CD4-positive, CD25-positive, alpha-beta regulatory T cell (primary cell): ENCODE data around the gene ATXN1. TPM values are rescaled to one million over a fixed set of nuclear protein-coding genes. Genes with fewer than 3 reads are reported as not detected.

ENCODE experiments used
- ATAC-seq, 2 donors: fragments of 150-1000 bp; cut with Tn5 transposase; one replicate each; pipeline ENCODE4 v1.10.0; 2021; ENCODE audit warnings: low read depth in 2 of 2, moderate number of reproducible peaks in 2 of 2, moderate library complexity in 1 of 2
- DNase-seq, 3 donors: peaks; one replicate each; pipeline versions ENCODE4 v3.0.0 to v3.0.0-alpha.2; 2012 to 2022; ENCODE audit warnings: mixed read lengths in 1 of 3
- H3K27ac ChIP-seq: one replicate; pipeline ENCODE4 v1.7.0; 2013; ENCODE audit warnings: mild to moderate bottlenecking, low read length; ENCODE audit not compliant: insufficient read depth, poor library complexity, severe bottlenecking
- H3K27me3 ChIP-seq: one replicate; pipeline ENCODE4 v1.7.0; 2013; ENCODE audit warnings: low read length; ENCODE audit not compliant: control insufficient read depth, insufficient read depth
- H3K36me3 ChIP-seq: one replicate; pipeline ENCODE4 v1.7.0; 2013; ENCODE audit warnings: mild to moderate bottlenecking, low read length, moderate library complexity; ENCODE audit not compliant: control insufficient read depth, insufficient read depth
- H3K4me1 ChIP-seq: 2 replicates; pipeline ENCODE4 v1.7.0; 2013; ENCODE audit warnings: mild to moderate bottlenecking, low read length; ENCODE audit not compliant: insufficient read depth, control insufficient read depth, poor library complexity, severe bottlenecking
- H3K4me3 ChIP-seq: one replicate; pipeline ENCODE4 v1.7.0; 2013; ENCODE audit warnings: low read depth, mild to moderate bottlenecking, low read length, moderate library complexity
- H3K9me3 ChIP-seq, 2 experiments: 1 replicate in 1 of 2; 2 replicates in 1 of 2; pipeline ENCODE4 v1.7.0; 2013; ENCODE audit warnings: low read length in 2 of 2, mild to moderate bottlenecking in 1 of 2, moderate library complexity in 1 of 2; ENCODE audit not compliant: control insufficient read depth in 2 of 2
- H3K27ac Mint-ChIP-seq, 3 donors: one replicate each; pipeline ENCODE4 v1.8.0; 2020 to 2022; ENCODE audit warnings: mild to moderate bottlenecking in 3 of 3, mixed read lengths in 3 of 3, moderate library complexity in 2 of 3
- H3K27me3 Mint-ChIP-seq: one replicate; pipeline ENCODE4 v1.8.0; 2022; ENCODE audit warnings: mild to moderate bottlenecking, mixed read lengths
- H3K36me3 Mint-ChIP-seq: one replicate; pipeline ENCODE4 v1.8.0; 2020; ENCODE audit warnings: mixed read lengths
- H3K4me1 Mint-ChIP-seq, 4 donors: one replicate each; pipeline ENCODE4 v1.8.0; 2020 to 2022; ENCODE audit warnings: mixed read lengths in 4 of 4, mild to moderate bottlenecking in 1 of 4
- H3K4me3 Mint-ChIP-seq, 4 donors: one replicate each; pipeline ENCODE4 v1.8.0; 2020 to 2022; ENCODE audit warnings: mild to moderate bottlenecking in 4 of 4, mixed read lengths in 4 of 4, moderate library complexity in 3 of 4
- H3K9me3 Mint-ChIP-seq, 7 donors: one replicate each; pipeline ENCODE4 v1.8.0; 2020 to 2022; ENCODE audit warnings: mixed read lengths in 7 of 7, mild to moderate bottlenecking in 3 of 7, moderate library complexity in 2 of 7
- polyA plus RNA-seq, 4 donors: library from polyadenylated mRNA; unstranded; fragments of 300-500 nt; fragmentation: Illumina TruSeq; gene quantifications; one replicate each; pipeline ENCODE4 v1.2.3, GENCODE V29; 2021
- total RNA-seq: library from RNA; stranded (reverse); gene quantifications from one replicate; pipeline ENCODE4 v1.2.3, GENCODE V29; 2022

ATXN1 gene
- total and polyA plus RNA-seq, 5 donors from 2014 or later, result 15.8 to 191 (median 19.2) TPM

DNA sequence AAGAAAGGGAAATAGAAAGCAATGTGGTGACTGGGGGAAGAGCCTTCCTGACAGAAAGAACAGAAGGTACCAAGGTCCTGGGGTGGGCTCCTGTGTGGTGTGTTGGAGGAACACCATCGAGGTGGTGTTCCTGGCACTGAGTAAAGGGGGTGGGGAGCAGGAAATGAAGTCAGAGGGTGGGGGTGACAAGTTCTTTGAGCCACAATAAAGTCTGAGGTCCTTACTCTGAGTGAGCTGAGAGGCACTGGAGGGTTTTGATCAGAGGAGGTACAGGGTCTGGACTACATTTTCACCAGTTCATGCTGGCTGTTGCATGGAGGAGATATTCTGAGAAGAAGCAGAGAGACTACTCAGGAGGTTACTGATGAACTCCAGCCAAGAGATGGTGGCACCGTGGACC, 324.7 kb downstream of the ATXN1 start:
- H3K27me3 Mint-ChIP-seq, result no peaks in the 10 kb centered on the region
- Histone ChIP-seq H3K27ac (peak overlapping the region; percentile 82), H3K4me1 (peaks cover 82% of the 10 kb centered on the region), H3K9me3 (no peaks in the 10 kb centered on the region), H3K36me3 (no peaks in the 10 kb centered on the region), H3K27me3 (no peaks in the 10 kb centered on the region), H3K4me3 (peak overlapping the region; percentile 90)
- peaks cover 10% of the 10 kb centered on the region for H3K36me3 Mint-ChIP-seq
- peaks cover 52 to 91% (median 72%) of the 10 kb centered on the region in 4 donors for H3K4me1 Mint-ChIP-seq
- ATAC-seq (peak; percentile 62 to 74), DNase-seq (peak; percentile 22 to 77 (median 54))
- peak overlapping the region; percentile 92 to 98 (median 94) for H3K27ac Mint-ChIP-seq
- peaks cover 0 to 3% (median 0%) of the 10 kb centered on the region in 7 donors for H3K9me3 Mint-ChIP-seq
- H3K4me3 Mint-ChIP-seq, result peak overlapping the region; percentile 84 to 89 (median 86)

DNA sequence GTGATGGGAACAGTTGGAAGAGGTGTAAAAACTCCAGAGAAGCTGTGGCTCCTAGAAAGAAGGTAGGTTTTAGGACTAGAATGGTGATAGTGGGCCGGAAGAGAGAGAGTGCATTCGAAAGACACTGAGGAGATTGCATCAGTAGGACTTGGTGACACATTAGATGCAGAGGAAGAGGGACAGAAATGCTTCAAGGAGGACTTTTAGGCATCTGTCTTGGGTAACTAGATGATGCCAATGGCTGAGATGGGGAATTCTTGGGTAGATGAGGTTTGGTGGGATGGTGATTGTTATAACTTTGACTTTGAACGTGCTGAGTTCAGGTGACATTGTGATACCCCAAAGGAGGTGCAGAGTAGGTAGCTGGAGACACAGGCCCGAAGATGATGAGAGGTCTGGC, 326.4 kb downstream of the ATXN1 start:
- peaks cover 78% of the 10 kb centered on the region for H3K4me1 ChIP-seq
- no peaks in the 10 kb centered on the region for H3K27me3 ChIP-seq
- H3K27ac ChIP-seq, result peak overlapping the region; percentile 82
- H3K4me3 Mint-ChIP-seq, result peak overlapping the region; percentile 1 to 87 (median 62)
- H3K36me3 ChIP-seq, result no peaks in the 10 kb centered on the region
- no peak for ATAC-seq
- no peaks in the 10 kb centered on the region for H3K9me3 ChIP-seq
- peak in 1 of 3 donors; percentile 56 for DNase-seq
- no peaks in the 10 kb centered on the region for H3K27me3 Mint-ChIP-seq
- H3K4me1 Mint-ChIP-seq, result peaks cover 45 to 86% (median 70%) of the 10 kb centered on the region in 4 donors
- peaks cover 0 to 3% (median 0%) of the 10 kb centered on the region in 7 donors for H3K9me3 Mint-ChIP-seq
- peak overlapping the region; percentile 55 for H3K4me3 ChIP-seq
- peak overlapping the region; percentile 89 to 94 (median 92) for H3K27ac Mint-ChIP-seq
- peaks cover 14% of the 10 kb centered on the region for H3K36me3 Mint-ChIP-seq

DNA sequence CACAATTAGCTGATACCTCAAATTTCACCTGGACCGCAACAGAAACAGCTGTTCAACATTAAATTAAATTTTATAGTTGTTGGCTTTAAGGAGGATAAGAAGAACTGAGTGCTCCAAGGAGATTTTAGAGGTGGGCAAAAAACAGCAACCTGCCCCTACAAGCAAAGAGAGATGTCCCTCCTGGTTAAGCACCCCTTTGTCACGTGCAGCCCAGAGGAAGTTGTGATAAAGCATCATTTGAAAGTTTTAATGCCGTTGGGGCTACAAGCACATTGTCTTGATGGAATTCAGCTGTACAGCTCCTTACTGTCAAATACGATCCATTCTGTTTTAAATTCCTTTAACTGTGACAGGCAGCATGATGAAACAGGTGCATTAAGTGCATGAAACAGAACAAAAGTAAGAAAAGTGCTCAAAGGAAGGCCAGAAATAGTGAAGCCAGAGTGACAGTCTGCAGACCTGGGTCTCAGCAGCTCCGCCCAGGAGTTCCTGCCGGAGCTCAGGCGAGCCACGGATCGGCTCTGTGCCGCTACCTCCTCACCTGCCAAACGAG, 327.8 kb downstream of the ATXN1 start:
- Histone ChIP-seq H3K9me3 (no peaks in the 10 kb centered on the region), H3K36me3 (no peaks in the 10 kb centered on the region), H3K4me1 (peaks cover 71% of the 10 kb centered on the region), H3K27ac (peak overlapping the region; percentile 82), H3K4me3 (no peak overlapping the region), H3K27me3 (no peaks in the 10 kb centered on the region)
- Mint-ChIP-seq H3K9me3 (peaks cover 0 to 3% (median 0%) of the 10 kb centered on the region in 7 donors), H3K27ac (peak overlapping the region; percentile 56 to 92 (median 87)), H3K4me1 (peaks cover 40 to 91% (median 67%) of the 10 kb centered on the region in 4 donors), H3K36me3 (peaks cover 16% of the 10 kb centered on the region), H3K27me3 (no peaks in the 10 kb centered on the region), H3K4me3 (peak overlapping the region in 3 of 4 donors; percentile 30 to 70 (median 34))
- ATAC-seq, result no peak
- DNase-seq, result no peak

DNA sequence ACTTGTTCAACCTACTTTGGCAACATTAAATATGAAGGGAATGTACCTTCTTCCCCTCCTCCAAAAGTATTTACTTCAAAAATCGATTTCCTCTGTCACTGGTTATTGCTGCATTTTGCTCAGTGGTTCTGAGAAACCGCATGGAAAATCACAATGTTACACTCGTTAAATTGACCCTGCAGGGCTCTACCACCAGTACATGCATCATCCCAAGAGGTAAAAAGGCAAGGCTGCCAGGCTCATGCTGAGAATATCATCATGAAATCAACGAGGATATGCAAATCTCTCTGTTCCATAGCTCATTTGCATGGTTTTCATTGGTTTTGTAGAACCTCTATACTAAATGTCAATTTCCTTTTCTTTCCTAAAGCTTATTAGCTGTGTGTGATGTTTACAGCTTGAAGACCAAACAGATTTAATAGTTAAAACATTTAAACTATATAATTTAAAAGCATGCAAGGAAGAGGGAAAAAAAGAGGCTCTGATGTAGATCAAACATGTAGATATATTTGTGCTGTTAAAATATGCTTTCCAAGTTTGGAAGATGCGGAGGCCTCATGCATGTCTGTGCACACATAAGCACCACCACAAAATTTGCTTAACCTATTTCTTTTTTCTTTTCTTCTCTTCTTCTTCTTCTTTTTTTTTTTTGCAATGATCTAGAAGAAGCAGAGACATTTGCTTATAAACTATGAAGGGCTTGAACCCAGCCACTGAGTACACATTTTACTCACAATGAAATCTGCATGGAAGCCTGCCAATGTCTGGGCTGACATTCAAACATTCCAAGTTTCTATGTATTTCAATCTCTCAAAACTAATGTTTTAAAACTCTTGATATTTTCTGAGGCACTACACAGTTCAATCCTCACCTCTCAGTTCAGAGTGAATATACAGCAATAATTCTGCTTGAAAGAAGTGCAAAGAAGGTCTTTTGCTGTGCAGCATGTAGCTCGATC, 328.9 kb downstream of the ATXN1 start:
- Histone ChIP-seq H3K4me3 (peak overlapping the region; percentile 31), H3K36me3 (no peaks in the 10 kb centered on the region), H3K27me3 (no peaks in the 10 kb centered on the region), H3K27ac (peak overlapping the region; percentile 28), H3K9me3 (no peaks in the 10 kb centered on the region), H3K4me1 (peaks cover 60% of the 10 kb centered on the region)
- Mint-ChIP-seq H3K4me1 (peaks cover 31 to 89% (median 65%) of the 10 kb centered on the region in 4 donors), H3K36me3 (peaks cover 22% of the 10 kb centered on the region), H3K27ac (peak overlapping the region; percentile 7 to 92 (median 66)), H3K27me3 (no peaks in the 10 kb centered on the region), H3K9me3 (peaks cover 0 to 3% (median 0%) of the 10 kb centered on the region in 7 donors), H3K4me3 (peak overlapping the region in 1 of 4 donors; percentile 34)
- DNase-seq, result no peak
- ATAC-seq, result no peak

DNA sequence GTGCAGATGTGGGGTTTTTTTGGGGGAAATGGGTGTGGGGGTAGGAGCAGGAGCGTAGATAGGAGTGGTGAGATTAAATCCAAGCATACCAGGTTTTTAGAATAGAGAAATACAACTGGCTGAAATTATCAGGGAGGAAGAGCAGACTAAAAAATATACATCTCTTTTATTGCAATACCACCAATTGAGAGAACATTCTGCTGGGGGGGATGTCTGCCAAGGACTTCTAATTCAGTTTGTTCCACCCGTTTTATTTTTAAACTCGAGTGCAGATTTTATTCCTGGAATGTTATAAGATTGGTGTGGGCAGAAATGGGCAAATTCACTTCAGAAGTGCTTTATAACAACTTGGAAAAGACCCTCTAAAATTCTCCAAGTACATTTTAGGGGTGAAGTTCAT, 330.2 kb downstream of the ATXN1 start:
- ATAC-seq, result no peak
- peaks cover 30 to 89% (median 56%) of the 10 kb centered on the region in 4 donors for H3K4me1 Mint-ChIP-seq

DNA sequence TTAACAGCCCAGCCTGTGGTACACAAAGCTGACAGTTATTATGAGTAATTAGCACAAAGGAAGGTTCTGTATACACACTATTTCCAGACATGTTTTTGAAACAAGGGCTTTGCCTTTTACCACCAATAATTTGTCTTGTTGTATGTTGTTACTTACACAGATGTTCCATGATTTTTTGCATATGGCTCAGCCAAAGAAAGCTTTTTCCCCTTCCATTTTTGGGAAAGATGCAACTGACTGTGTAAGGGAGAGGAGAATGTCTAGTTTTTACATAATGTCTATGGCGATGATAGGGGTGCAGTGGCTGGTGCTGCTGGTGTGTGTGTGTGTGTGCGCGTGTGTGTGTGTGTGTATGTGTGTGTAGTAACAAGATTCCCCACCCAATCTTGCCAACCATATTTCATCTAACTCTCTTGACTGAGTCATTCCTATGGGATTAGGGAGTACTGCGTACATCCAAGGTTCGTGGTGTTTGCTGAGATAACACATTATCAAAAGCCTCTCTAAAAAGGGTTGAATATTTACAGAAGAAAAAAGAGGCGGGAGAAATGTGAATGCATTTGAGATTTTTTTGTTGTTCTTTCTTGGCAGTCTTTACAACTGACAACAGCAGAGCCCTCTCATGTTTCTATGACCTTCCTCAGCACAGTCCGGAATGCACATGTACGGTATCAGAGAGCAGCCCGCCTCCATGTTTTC, 330.7 kb downstream of the ATXN1 start:
- peaks cover 30 to 89% (median 59%) of the 10 kb centered on the region in 4 donors for H3K4me1 Mint-ChIP-seq
- H3K36me3 ChIP-seq, result peaks cover 4% of the 10 kb centered on the region

More for the DNA sequence above, 330.2 kb downstream of the ATXN1 start:
- no peaks in the 10 kb centered on the region for H3K27me3 Mint-ChIP-seq
- H3K27ac Mint-ChIP-seq, result peak overlapping the region in 1 of 3 donors; percentile 51
- H3K4me1 ChIP-seq, result peaks cover 48% of the 10 kb centered on the region
- H3K4me3 Mint-ChIP-seq, result peak overlapping the region in 2 of 4 donors; percentile 9 to 30
- H3K36me3 ChIP-seq, result peaks cover 4% of the 10 kb centered on the region
- no peaks in the 10 kb centered on the region for H3K9me3 ChIP-seq
- no peak overlapping the region for H3K4me3 ChIP-seq
- peaks cover 21% of the 10 kb centered on the region for H3K36me3 Mint-ChIP-seq
- no peak for DNase-seq
- no peaks in the 10 kb centered on the region for H3K27me3 ChIP-seq
- H3K27ac ChIP-seq, result peak overlapping the region; percentile 1
- peaks cover 0 to 3% (median 0%) of the 10 kb centered on the region in 7 donors for H3K9me3 Mint-ChIP-seq

DNA sequence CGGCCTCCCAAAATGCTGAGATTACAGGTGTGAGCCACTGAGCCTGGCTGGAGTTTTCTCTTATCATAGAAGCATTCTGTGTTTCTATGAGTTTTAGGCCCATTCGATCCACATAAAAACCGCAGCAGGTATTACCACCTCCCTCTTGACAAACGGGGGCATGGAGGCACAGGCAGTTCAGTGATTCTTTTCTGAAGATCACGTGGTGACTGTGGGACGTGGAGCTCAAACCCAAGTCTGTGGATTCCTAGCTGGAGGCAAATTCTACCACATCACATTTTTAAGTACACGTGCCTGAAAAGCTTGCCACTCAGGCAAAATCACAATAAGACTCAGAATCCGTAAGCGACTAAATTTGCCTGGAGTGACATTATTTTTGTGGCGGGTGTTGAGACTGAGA, 331.6 kb downstream of the ATXN1 start:
- H3K27me3 Mint-ChIP-seq, result no peaks in the 10 kb centered on the region
- no peak for ATAC-seq

More for the DNA sequence above, 330.7 kb downstream of the ATXN1 start:
- H3K27ac Mint-ChIP-seq, result peak overlapping the region in 2 of 3 donors; percentile 51 to 80
- Histone ChIP-seq H3K4me1 (peaks cover 42% of the 10 kb centered on the region), H3K4me3 (no peak overlapping the region), H3K27me3 (no peaks in the 10 kb centered on the region), H3K27ac (no peak overlapping the region), H3K9me3 (no peaks in the 10 kb centered on the region)
- peaks cover 0 to 3% (median 0%) of the 10 kb centered on the region in 7 donors for H3K9me3 Mint-ChIP-seq
- H3K4me3 Mint-ChIP-seq, result peak overlapping the region in 1 of 4 donors; percentile 30
- ATAC-seq (no peak), DNase-seq (no peak)
- peaks cover 27% of the 10 kb centered on the region for H3K36me3 Mint-ChIP-seq
- no peaks in the 10 kb centered on the region for H3K27me3 Mint-ChIP-seq

More for the DNA sequence above, 331.6 kb downstream of the ATXN1 start:
- no peaks in the 10 kb centered on the region for H3K9me3 ChIP-seq
- no peak overlapping the region for H3K27ac ChIP-seq
- peaks cover 27% of the 10 kb centered on the region for H3K36me3 Mint-ChIP-seq
- no peaks in the 10 kb centered on the region for H3K27me3 ChIP-seq
- DNase-seq, result no peak
- H3K36me3 ChIP-seq, result peaks cover 4% of the 10 kb centered on the region
- H3K27ac Mint-ChIP-seq, result peak overlapping the region; percentile 51 to 80 (median 70)
- peaks cover 26 to 89% (median 58%) of the 10 kb centered on the region in 4 donors for H3K4me1 Mint-ChIP-seq
- H3K4me3 ChIP-seq, result no peak overlapping the region
- peak overlapping the region in 1 of 4 donors; percentile 18 for H3K4me3 Mint-ChIP-seq
- peaks cover 34% of the 10 kb centered on the region for H3K4me1 ChIP-seq
- no peaks in the 10 kb centered on the region for H3K9me3 Mint-ChIP-seq
